Vagina (tissue), 2 donors: ENCODE results near the gene UBR3.

ENCODE experiments used
- POLR2AphosphoS5 ChIP-seq, 2 donors: sonication (generic); formaldehyde crosslinking; IDR thresholded peaks; one replicate each; pipeline ENCODE4 v1.9.0; 2017; ENCODE audit warnings: antibody characterized with exemption in 2 of 2, mild to moderate bottlenecking in 2 of 2, low read depth in 1 of 2; ENCODE audit not compliant: insufficient read depth in 1 of 2
- TF ChIP-seq, protein P1 (sequence below), 3 experiments: fragments of 450-650 bp in 2 of 3; fragments of 200-600 bp in 1 of 3; sonication (generic) in 1 of 3; IDR thresholded peaks; one replicate each; pipeline ENCODE4 v1.5.1; 2017 to 2019; ENCODE audit warnings: antibody characterized with exemption in 3 of 3, mild to moderate bottlenecking in 2 of 3, moderate library complexity in 2 of 3

DNA sequence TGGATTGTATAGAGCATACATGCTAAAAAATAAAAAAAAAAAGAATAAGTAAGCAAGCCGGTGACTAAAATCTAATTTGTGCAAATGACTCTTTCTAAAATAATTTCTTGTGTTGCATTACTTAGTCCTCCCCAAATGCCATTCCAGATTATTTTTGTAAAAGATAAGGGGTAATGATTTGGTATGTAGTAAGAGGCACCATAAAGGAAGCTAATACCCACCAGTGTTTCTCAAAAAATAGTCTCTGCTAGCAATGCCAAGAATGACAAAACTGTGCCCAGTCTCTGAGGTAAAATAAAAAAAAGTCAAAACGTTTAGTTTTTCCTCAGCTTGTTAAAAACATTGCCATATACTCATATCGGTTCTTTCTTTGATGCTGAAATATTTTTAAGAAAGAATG, 5.2 kb upstream of the UBR3 start:
- TF ChIP-seq, protein P1, sequence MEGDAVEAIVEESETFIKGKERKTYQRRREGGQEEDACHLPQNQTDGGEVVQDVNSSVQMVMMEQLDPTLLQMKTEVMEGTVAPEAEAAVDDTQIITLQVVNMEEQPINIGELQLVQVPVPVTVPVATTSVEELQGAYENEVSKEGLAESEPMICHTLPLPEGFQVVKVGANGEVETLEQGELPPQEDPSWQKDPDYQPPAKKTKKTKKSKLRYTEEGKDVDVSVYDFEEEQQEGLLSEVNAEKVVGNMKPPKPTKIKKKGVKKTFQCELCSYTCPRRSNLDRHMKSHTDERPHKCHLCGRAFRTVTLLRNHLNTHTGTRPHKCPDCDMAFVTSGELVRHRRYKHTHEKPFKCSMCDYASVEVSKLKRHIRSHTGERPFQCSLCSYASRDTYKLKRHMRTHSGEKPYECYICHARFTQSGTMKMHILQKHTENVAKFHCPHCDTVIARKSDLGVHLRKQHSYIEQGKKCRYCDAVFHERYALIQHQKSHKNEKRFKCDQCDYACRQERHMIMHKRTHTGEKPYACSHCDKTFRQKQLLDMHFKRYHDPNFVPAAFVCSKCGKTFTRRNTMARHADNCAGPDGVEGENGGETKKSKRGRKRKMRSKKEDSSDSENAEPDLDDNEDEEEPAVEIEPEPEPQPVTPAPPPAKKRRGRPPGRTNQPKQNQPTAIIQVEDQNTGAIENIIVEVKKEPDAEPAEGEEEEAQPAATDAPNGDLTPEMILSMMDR (IDR thresholded peaks at IDR 0.05) = no peak
- no peak for TF ChIP-seq POLR2AphosphoS5 (IDR thresholded peaks at IDR 0.05; ENCODE audit: insufficient read depth in 1 of 2, low read depth in 1 of 2)
